Lower leg skin (tissue), 3 donors: Measurements from ENCODE around the gene FAM221B.

ENCODE experiments used
- POLR2A ChIP-seq, 2 donors: fragments of 450-650 bp; IDR thresholded peaks; one replicate each; pipeline ENCODE4 v1.6.1; 2016 to 2017; ENCODE audit warnings: antibody characterized with exemption in 2 of 2, mild to moderate bottlenecking in 1 of 2, moderate library complexity in 1 of 2
- TF ChIP-seq, protein P1 (sequence below), 3 donors: fragments of 450-650 bp; IDR thresholded peaks; one replicate each; pipeline ENCODE4 v1.5.1; 2016; ENCODE audit warnings: antibody characterized with exemption in 3 of 3, mild to moderate bottlenecking in 3 of 3, moderate library complexity in 2 of 3

DNA sequence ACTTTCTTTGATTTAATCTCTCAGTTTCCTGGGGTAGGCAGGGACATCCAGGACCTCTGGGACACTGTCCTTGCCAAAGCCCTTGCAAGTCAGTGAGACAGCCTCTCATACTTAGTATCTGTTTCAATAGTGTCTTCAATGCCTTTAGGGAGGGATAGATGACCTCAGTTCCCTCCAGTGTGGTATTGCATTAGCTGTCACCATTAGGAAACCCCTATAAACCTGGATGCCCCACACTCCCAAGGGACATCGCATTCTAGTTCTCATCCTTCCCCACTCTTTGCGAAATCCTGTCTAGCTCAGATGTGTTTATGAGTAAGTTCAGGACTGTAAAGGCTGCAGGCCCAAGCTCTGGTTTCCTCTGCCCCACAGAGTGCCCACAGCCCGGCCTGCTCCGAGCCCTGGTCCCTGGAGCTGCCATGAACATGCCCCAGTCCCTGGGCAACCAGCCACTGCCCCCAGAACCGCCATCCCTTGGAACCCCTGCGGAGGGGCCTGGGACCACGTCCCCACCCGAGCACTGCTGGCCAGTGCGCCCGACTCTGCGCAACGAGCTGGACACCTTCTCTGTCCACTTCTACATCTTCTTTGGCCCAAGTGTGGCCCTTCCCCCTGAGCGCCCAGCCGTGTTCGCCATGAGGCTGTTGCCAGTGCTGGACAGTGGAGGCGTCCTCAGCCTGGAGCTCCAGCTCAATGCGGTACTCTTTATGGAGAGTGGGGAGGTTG is 13.7 kb upstream of the FAM221B start:
- TF ChIP-seq, protein P1, sequence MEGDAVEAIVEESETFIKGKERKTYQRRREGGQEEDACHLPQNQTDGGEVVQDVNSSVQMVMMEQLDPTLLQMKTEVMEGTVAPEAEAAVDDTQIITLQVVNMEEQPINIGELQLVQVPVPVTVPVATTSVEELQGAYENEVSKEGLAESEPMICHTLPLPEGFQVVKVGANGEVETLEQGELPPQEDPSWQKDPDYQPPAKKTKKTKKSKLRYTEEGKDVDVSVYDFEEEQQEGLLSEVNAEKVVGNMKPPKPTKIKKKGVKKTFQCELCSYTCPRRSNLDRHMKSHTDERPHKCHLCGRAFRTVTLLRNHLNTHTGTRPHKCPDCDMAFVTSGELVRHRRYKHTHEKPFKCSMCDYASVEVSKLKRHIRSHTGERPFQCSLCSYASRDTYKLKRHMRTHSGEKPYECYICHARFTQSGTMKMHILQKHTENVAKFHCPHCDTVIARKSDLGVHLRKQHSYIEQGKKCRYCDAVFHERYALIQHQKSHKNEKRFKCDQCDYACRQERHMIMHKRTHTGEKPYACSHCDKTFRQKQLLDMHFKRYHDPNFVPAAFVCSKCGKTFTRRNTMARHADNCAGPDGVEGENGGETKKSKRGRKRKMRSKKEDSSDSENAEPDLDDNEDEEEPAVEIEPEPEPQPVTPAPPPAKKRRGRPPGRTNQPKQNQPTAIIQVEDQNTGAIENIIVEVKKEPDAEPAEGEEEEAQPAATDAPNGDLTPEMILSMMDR (IDR thresholded peaks at IDR 0.05) = no peak
- no peak for TF ChIP-seq POLR2A (IDR thresholded peaks at IDR 0.05)
